Fibroblast of the aortic adventitia (primary cell): ENCODE results near the gene ARL13B. TPM values are rescaled to one million over a fixed set of nuclear protein-coding genes. Genes with fewer than 3 reads are reported as not detected.

Experiments used
- DNase-seq: peaks from one replicate; pipeline ENCODE4 v3.0.0-alpha.2; 2010; ENCODE audit warnings: low read depth
- H3K4me3 ChIP-seq: 2 replicates; pipeline ENCODE4 v1.5.1; 2011; ENCODE audit warnings: low read depth, mild to moderate bottlenecking, control low read depth, low read length, moderate library complexity
- total RNA-seq: library from RNA; depleted of rRNA; stranded (reverse); fragments of >200 nt; gene quantifications from 2 replicates; pipeline ENCODE4 v1.2.3, GENCODE V29; 2012; ENCODE audit warnings: low replicate concordance
- TF ChIP-seq, protein P1 (sequence below): IDR thresholded peaks from 2 replicates; pipeline ENCODE4 v1.5.1; 2011; ENCODE audit warnings: mild to moderate bottlenecking, low read length, control low read depth, inconsistent platforms; ENCODE audit not compliant: insufficient read depth

The ARL13B gene
- total RNA-seq, 1 donor: 16.4 TPM

DNA sequence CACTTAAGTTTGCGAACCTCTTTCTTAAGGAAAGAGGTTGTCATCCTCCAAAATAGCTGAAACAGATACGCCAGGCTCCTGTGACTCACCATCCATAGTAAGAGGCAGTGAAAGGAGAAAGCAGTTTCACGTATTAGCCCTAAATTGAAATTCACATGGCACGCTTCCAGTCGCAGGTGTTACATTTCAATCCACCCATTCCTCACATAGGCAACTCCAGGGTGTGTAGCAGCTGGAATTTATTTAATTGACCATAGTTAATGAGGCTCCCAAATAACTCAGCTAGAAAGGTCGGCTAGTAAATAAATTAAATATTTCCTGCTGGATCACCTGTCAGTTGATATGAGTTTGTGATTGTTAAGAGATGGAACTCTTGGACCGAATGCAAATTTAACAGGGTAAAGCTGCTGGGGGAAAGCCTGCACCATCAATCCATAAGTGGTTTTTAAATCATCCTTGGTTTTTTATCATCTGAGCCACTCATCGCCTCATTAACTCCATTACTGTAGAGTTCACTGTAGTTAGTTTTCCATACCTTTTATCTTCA is 102.5 kb downstream of the ARL13B start:
- TF ChIP-seq, protein P1, sequence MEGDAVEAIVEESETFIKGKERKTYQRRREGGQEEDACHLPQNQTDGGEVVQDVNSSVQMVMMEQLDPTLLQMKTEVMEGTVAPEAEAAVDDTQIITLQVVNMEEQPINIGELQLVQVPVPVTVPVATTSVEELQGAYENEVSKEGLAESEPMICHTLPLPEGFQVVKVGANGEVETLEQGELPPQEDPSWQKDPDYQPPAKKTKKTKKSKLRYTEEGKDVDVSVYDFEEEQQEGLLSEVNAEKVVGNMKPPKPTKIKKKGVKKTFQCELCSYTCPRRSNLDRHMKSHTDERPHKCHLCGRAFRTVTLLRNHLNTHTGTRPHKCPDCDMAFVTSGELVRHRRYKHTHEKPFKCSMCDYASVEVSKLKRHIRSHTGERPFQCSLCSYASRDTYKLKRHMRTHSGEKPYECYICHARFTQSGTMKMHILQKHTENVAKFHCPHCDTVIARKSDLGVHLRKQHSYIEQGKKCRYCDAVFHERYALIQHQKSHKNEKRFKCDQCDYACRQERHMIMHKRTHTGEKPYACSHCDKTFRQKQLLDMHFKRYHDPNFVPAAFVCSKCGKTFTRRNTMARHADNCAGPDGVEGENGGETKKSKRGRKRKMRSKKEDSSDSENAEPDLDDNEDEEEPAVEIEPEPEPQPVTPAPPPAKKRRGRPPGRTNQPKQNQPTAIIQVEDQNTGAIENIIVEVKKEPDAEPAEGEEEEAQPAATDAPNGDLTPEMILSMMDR: no peak
- no peak overlapping the region for H3K4me3 ChIP-seq
- no peak for DNase-seq

- H3K4me3 ChIP-seq: no peak overlapping the region
- no peak for DNase-seq
- TF ChIP-seq, protein P1: no peak
Observed at GRCh38 chr3:94083261-94083660, 103.3 kb downstream of the ARL13B start.

- TF ChIP-seq, protein P1: no peak
- no peak overlapping the region for H3K4me3 ChIP-seq
- no peak for DNase-seq
Observed at GRCh38 chr3:94089126-94089525, 109.2 kb downstream of the ARL13B start.

DNA sequence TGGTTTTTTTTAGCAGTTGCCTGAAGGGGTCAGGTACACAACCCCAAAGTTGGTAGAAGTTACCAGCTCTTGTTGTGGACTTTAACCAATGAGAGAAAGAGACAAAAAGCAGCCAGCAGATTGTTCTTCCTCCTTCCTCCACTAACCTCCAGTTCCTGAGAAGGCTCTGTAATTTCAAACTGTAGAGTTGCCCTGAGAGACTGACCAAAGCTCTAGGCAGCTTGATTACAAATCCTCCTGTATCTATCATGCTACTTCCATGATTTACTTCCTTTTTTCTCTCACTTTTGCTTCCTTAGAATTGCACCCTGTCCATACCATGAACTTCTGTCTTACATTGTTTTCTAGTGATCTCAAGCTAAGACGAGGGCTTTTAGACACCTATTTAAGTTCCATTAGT is 112.1 kb downstream of the ARL13B start:
- DNase-seq: no peak
- H3K4me3 ChIP-seq: no peak overlapping the region
- TF ChIP-seq, protein P1: no peak

DNA sequence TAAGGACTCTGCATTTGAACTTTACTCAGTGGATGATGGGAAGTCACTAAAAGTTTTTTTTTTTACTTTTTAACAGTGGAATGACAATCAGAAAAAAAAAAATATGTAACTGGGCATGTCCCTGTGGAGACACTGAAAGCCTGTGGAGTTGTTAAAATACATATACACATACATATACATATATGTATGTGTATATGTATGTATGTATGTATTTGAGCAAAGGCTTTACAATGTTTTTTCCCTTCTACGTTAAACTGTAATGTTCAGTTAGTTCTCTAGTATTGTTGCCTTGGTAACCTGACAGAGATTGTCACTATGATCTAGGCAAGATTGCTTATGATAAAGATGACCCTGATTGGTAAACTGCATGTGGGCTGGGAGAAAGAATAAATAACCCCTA is 113.2 kb downstream of the ARL13B start:
- H3K4me3 ChIP-seq: no peak overlapping the region
- TF ChIP-seq, protein P1: no peak
- DNase-seq: no peak

- TF ChIP-seq, protein P1: no peak
- H3K4me3 ChIP-seq: no peak overlapping the region
- DNase-seq: no peak
Observed at GRCh38 chr3:94095111-94095510, 115.2 kb downstream of the ARL13B start.

GRCh38 chr3:94098452-94098851 is 118.5 kb downstream of the ARL13B start:
- TF ChIP-seq, protein P1: no peak
- peak; percentile 25 for DNase-seq
- no peak overlapping the region for H3K4me3 ChIP-seq
